ENCODE results near the gene SYNDIG1. TPM values are rescaled to one million over a fixed set of nuclear protein-coding genes. Genes with fewer than 3 reads are reported as not detected.

SYNDIG1 gene
- polyA plus RNA-seq, 1 of the 3 experiments (the other 2 are of a cell fraction) = not detected

DNA sequence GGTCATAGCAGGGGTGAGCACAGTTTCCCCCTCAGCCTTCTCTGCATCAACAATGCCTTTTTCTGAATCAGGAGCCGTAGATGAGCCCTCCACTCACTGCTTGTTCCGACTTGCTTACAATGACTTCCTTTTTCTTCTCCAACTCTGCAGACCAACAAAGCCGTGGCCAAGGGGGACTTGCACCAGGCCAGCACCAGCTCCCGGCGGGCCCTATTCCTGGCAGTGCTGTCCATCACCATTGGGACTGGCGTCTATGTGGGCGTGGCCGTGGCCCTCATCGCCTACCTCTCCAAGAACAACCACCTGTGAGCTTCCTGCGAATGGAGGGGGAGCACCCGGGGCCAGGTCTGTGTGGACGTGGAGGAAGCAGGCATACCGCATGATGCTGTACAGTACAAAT lies 195.8 kb downstream of the SYNDIG1 start:
- 67% methylated on average over 11 of the region's 13 CpGs for WGBS (ENCODE audit: low lambda C conversion rate)
- ChIA-PET CTCF (no interaction called here), POLR2A (no interaction called here)
- no peak for DNase-seq
- Histone ChIP-seq H3K4me1 (ENCODE audit: control insufficient read depth in 1 of 2, insufficient read depth in 2 of 2, low read depth in 1 of 2, low read length in 1 of 2) (peaks cover 0 to 5% of the 10 kb centered on the region in 2 experiments; a peak in 1 of 4 replicates), H3K4me3 (ENCODE audit: low read depth in 2 of 2, low read length in 1 of 2) (no peak overlapping the region), H3K9ac (no peak overlapping the region), H4K20me1 (ENCODE audit: insufficient read depth) (no peaks in the 10 kb centered on the region), H3K79me2 (ENCODE audit: insufficient read depth) (no peaks in the 10 kb centered on the region), H3K27ac (ENCODE audit: low read depth in 2 of 2, low read length in 1 of 2) (no peak overlapping the region), H3F3A (replicated peaks; ENCODE audit: insufficient read depth) (no peaks in the 10 kb centered on the region), H3K4me2 (no peak overlapping the region), H3K9me3 (no peaks in the 10 kb centered on the region), H3K27me3 (ENCODE audit: insufficient read depth) (no peaks in the 10 kb centered on the region; the same call in 1 of the 2 replicates), H3K9me2 (no peaks in the 10 kb centered on the region), H3K36me3 (replicated peaks in 1 of 2; ENCODE audit: control insufficient read depth in 1 of 2, insufficient read depth in 2 of 2, low read length in 1 of 2) (no peaks in the 10 kb centered on the region), H2AFZ (ENCODE audit: low read depth) (no peak overlapping the region)
- TF ChIP-seq, protein P1, sequence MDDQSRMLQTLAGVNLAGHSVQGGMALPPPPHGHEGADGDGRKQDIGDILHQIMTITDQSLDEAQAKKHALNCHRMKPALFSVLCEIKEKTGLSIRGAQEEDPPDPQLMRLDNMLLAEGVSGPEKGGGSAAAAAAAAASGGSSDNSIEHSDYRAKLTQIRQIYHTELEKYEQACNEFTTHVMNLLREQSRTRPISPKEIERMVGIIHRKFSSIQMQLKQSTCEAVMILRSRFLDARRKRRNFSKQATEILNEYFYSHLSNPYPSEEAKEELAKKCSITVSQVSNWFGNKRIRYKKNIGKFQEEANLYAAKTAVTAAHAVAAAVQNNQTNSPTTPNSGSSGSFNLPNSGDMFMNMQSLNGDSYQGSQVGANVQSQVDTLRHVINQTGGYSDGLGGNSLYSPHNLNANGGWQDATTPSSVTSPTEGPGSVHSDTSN (IDR thresholded peaks at IDR 0.05) = no peak
- TF ChIP-seq MEF2A (IDR thresholded peaks at IDR 0.05; ENCODE audit: borderline replicate concordance, low read depth) (no peak), USF2 (IDR thresholded peaks at IDR 0.05; ENCODE audit: borderline replicate concordance, low read depth, low read length) (no peak), RAD21 (IDR thresholded peaks at IDR 0.05; ENCODE audit: low read length) (no peak), EZH2phosphoT487 (IDR thresholded peaks at IDR 0.05; ENCODE audit: borderline replicate concordance, low read depth) (no peak), TEAD4 (IDR thresholded peaks at IDR 0.05; ENCODE audit: borderline replicate concordance, insufficient read depth) (no peak), CHD2 (IDR thresholded peaks at IDR 0.05; ENCODE audit: low read length, partially characterized antibody) (no peak), JUND (IDR thresholded peaks at IDR 0.05) (no peak), RCOR1 (IDR thresholded peaks at IDR 0.05; ENCODE audit: low read length) (no peak), RFX5 (IDR thresholded peaks at IDR 0.05; ENCODE audit: low read length) (no peak), EP300 (IDR thresholded peaks at IDR 0.05; ENCODE audit: borderline replicate concordance in 1 of 2, low read depth in 1 of 2, low read length in 1 of 2) (no peak), ELF1 (IDR thresholded peaks at IDR 0.05) (no peak), GABPA (IDR thresholded peaks at IDR 0.05; ENCODE audit: low read depth) (no peak), ZBTB33 (IDR thresholded peaks at IDR 0.05; ENCODE audit: borderline replicate concordance, low read depth) (no peak), NFIC (IDR thresholded peaks at IDR 0.05; ENCODE audit: borderline replicate concordance) (no peak)

- Histone ChIP-seq H3K79me2 (ENCODE audit: insufficient read depth) (no peaks in the 10 kb centered on the region), H3K27me3 (ENCODE audit: insufficient read depth) (no peaks in the 10 kb centered on the region; the same call in 1 of the 2 replicates), H3K27ac (ENCODE audit: low read depth in 2 of 2, low read length in 1 of 2) (no peak overlapping the region), H3K36me3 (replicated peaks in 1 of 2; ENCODE audit: control insufficient read depth in 1 of 2, insufficient read depth in 2 of 2, low read length in 1 of 2) (no peaks in the 10 kb centered on the region), H2AFZ (ENCODE audit: low read depth) (no peak overlapping the region), H3K4me1 (ENCODE audit: control insufficient read depth in 1 of 2, insufficient read depth in 2 of 2, low read depth in 1 of 2, low read length in 1 of 2) (peaks cover 0 to 5% of the 10 kb centered on the region in 2 experiments; a peak in 1 of 4 replicates), H3K9me3 (no peaks in the 10 kb centered on the region), H3F3A (replicated peaks; ENCODE audit: insufficient read depth) (no peaks in the 10 kb centered on the region), H3K9ac (no peak overlapping the region), H4K20me1 (ENCODE audit: insufficient read depth) (no peaks in the 10 kb centered on the region), H3K4me2 (no peak overlapping the region), H3K4me3 (ENCODE audit: low read depth in 2 of 2, low read length in 1 of 2) (no peak overlapping the region), H3K9me2 (no peaks in the 10 kb centered on the region)
- POLR2A ChIA-PET = no interaction called here
- WGBS (ENCODE audit: low lambda C conversion rate) = 81% methylated on average over 14 of the region's 15 CpGs
- no peak for DNase-seq
- CTCF ChIA-PET = no interaction called here
- TF ChIP-seq SIN3A (IDR thresholded peaks at IDR 0.05; ENCODE audit: borderline replicate concordance, low read depth, low read length) (no peak), FOXM1 (IDR thresholded peaks at IDR 0.05; ENCODE audit: low read depth) (no peak), ZBTB33 (IDR thresholded peaks at IDR 0.05; ENCODE audit: borderline replicate concordance, low read depth) (no peak), NRF1 (IDR thresholded peaks at IDR 0.05; ENCODE audit: low read depth, low read length) (no peak), NFIC (IDR thresholded peaks at IDR 0.05; ENCODE audit: borderline replicate concordance) (no peak)
Measured at GRCh38 chr20:24665741-24666191, 196.3 kb downstream of the SYNDIG1 start.

All from SK-N-SH (cell line).